Stomach (tissue), 9 donors: ENCODE data around the gene KLK8. TPM values are rescaled to one million over a fixed set of nuclear protein-coding genes. Genes with fewer than 3 reads are reported as not detected.

ENCODE experiments used
- DNase-seq, 2 donors: peaks; one replicate each; pipeline versions ENCODE4 v3.0.0 to v3.0.0-alpha.2; 2013 to 2019
- H3K27ac ChIP-seq, 5 donors: fragments of 200-600 bp in 4 of 5; sonication (generic) in 4 of 5; one replicate each; pipeline ENCODE4 v1.5.1; 2013 to 2019; ENCODE audit warnings: mild to moderate bottlenecking in 1 of 5, moderate library complexity in 1 of 5
- H3K27me3 ChIP-seq, 3 donors: fragments of 200-600 bp; sonication (generic); one replicate each; pipeline ENCODE4 v1.5.1; 2017 to 2019; ENCODE audit warnings: mixed run types in 1 of 3
- H3K36me3 ChIP-seq, 4 donors: fragments of 200-600 bp; sonication (generic); 1 replicate in 3 of 4; 2 replicates in 1 of 4; pipeline ENCODE4 v1.5.1; 2016 to 2019
- H3K4me1 ChIP-seq, 4 donors: fragments of 200-600 bp; sonication (generic); one replicate each; pipeline ENCODE4 v1.5.1; 2016 to 2019
- H3K4me3 ChIP-seq, 4 donors: fragments of 200-600 bp; sonication (generic) in 3 of 4; one replicate each; pipeline ENCODE4 v1.5.1; 2016 to 2019; ENCODE audit warnings: mild to moderate bottlenecking in 1 of 4
- H3K9me3 ChIP-seq, 4 donors: fragments of 200-600 bp; sonication (generic); one replicate each; pipeline ENCODE4 v1.5.1; 2016 to 2019
- EP300 ChIP-seq: sonication (generic); formaldehyde crosslinking; IDR thresholded peaks from one replicate; pipeline ENCODE4 v1.6.1; 2017; ENCODE audit warnings: antibody characterized with exemption
- POLR2A ChIP-seq, 4 donors: fragments of 450-650 bp; IDR thresholded peaks; one replicate each; pipeline ENCODE4 v1.6.1; 2016; ENCODE audit warnings: antibody characterized with exemption in 4 of 4, control low read depth in 2 of 4, mild to moderate bottlenecking in 1 of 4, moderate library complexity in 1 of 4
- POLR2AphosphoS5 ChIP-seq, 3 donors: sonication (generic); formaldehyde crosslinking; IDR thresholded peaks; one replicate each; pipeline ENCODE4 v1.6.1; 2016; ENCODE audit warnings: antibody characterized with exemption in 3 of 3
- WGBS, 5 donors: extraction: QIAGEN DNeasy Blood & Tissue Kit in 3 of 5; methylation state at CpG; one replicate each; pipeline versions ENCODE4 v1.1.5 to v1.1.7; 2013 to 2018; 5-methylcytosine and 5-hydroxymethylcytosine counted together
- intact Hi-C: fragments of 100-400 bp; cut with DNase I; formaldehyde crosslinking; loops from one replicate; pipeline ENCODE4 v1.15.1; 2023; ENCODE audit warnings: low total_unique reads
- polyA plus RNA-seq, 3 donors: library from polyadenylated mRNA; stranded (reverse); fragments of 200-250 nt; gene quantifications; one replicate each; pipeline ENCODE4 v1.2.3, GENCODE V29; 2013
- total RNA-seq, 5 donors: library from RNA; depleted of rRNA; stranded (reverse); fragments of >200 nt; gene quantifications; one replicate each; pipeline versions ENCODE4 v1.1.0 to v1.2.3, GENCODE V29; 2014 to 2016
- TF ChIP-seq, protein P1 (sequence below), 7 experiments: fragments of 450-650 bp in 4 of 7; fragments of 200-600 bp in 3 of 7; sonication (generic) in 3 of 7; IDR thresholded peaks; one replicate each; pipeline ENCODE4 v1.5.1; 2016 to 2019; ENCODE audit warnings: antibody characterized with exemption in 7 of 7, control low read depth in 2 of 7, mild to moderate bottlenecking in 1 of 7
- donor health status: healthy with polysubstance abuse.
- donor health status: Bipolar disorder and iron deficiency.
- donor health status: healthy.

The KLK8 gene
- total and polyA plus RNA-seq, 8 donors: 116 TPM; not detected in 7

DNA sequence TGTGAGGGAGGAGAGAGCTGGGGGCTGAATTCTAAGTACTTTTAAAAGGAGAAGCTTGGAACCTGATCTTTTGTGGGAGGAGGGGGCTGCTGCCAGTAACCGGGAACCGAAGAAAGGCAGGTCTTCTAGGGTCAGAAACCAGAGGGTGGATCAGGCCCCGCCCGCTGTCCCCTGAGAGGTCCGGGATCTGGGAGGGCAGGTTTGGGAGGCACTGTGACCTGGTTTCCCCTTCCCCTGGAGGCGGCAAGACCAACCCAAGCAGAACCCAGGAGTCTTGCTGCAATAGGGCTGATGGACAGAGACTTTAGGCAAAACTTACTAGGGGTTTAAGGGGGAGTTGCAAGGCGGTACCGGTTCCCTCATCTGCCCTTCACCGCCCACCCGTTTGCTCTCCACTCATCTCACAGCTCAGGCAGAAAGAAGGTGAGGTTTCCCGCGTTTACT lies 707 bp upstream of the KLK8 start:
- DNase-seq: no peak
- H3K36me3 ChIP-seq: no peaks in the 10 kb centered on the region
- H3K27ac ChIP-seq: no peak overlapping the region
- H3K4me3 ChIP-seq: no peak overlapping the region
- 21 to 46% (median 35%) methylated on average over 12 of the region's 12 CpGs for WGBS, 5 donors
- peaks cover 3 to 74% (median 41%) of the 10 kb centered on the region in 3 donors for H3K27me3 ChIP-seq
- peaks cover 0 to 9% (median 0%) of the 10 kb centered on the region in 4 donors for H3K4me1 ChIP-seq
- intact Hi-C loops: no loop called here
- peaks cover 0 to 3% (median 0%) of the 10 kb centered on the region in 4 donors for H3K9me3 ChIP-seq
- no peak for TF ChIP-seq EP300
- TF ChIP-seq, protein P1, sequence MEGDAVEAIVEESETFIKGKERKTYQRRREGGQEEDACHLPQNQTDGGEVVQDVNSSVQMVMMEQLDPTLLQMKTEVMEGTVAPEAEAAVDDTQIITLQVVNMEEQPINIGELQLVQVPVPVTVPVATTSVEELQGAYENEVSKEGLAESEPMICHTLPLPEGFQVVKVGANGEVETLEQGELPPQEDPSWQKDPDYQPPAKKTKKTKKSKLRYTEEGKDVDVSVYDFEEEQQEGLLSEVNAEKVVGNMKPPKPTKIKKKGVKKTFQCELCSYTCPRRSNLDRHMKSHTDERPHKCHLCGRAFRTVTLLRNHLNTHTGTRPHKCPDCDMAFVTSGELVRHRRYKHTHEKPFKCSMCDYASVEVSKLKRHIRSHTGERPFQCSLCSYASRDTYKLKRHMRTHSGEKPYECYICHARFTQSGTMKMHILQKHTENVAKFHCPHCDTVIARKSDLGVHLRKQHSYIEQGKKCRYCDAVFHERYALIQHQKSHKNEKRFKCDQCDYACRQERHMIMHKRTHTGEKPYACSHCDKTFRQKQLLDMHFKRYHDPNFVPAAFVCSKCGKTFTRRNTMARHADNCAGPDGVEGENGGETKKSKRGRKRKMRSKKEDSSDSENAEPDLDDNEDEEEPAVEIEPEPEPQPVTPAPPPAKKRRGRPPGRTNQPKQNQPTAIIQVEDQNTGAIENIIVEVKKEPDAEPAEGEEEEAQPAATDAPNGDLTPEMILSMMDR (IDR thresholded peaks at IDR 0.05): no peak
- no peak for TF ChIP-seq POLR2A (IDR thresholded peaks at IDR 0.05)
- TF ChIP-seq POLR2AphosphoS5 (IDR thresholded peaks at IDR 0.05): no peak

DNA sequence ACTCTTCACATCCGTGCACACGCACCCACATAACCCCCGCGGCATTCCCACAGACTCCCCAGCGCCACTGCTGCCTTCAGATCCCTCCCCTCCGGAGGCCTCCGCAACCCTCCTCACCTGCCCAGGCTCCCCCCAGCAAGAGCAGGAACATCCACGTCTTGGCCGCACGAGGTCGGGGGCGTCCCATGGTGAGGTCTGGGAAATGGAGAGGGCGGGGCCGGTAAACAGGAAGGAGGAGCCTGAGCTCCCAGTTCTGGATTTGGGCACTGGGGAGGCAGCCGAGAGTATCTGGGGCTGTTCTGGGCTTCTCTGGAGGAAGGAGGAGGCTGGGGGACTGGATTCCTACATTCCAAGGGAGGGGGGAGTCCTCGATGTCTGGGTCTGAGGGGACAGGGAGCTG lies 423 bp downstream of the KLK8 start:
- WGBS, 5 donors: 22 to 34% (median 33%) methylated on average over 15 to 16 of the region's 16 CpGs
- DNase-seq: no peak
- Histone ChIP-seq H3K36me3 (no peaks in the 10 kb centered on the region), H3K27me3 (peaks cover 0 to 74% (median 36%) of the 10 kb centered on the region in 3 donors), H3K4me1 (peaks cover 0 to 9% (median 0%) of the 10 kb centered on the region in 4 donors), H3K4me3 (no peak overlapping the region), H3K27ac (no peak overlapping the region), H3K9me3 (peaks cover 0 to 3% (median 0%) of the 10 kb centered on the region in 4 donors)
- TF ChIP-seq POLR2A (IDR thresholded peaks at IDR 0.05) (no peak), EP300 (no peak), POLR2AphosphoS5 (IDR thresholded peaks at IDR 0.05) (no peak)
- TF ChIP-seq, protein P1 (IDR thresholded peaks at IDR 0.05): no peak
- intact Hi-C loops: no loop called here

DNA sequence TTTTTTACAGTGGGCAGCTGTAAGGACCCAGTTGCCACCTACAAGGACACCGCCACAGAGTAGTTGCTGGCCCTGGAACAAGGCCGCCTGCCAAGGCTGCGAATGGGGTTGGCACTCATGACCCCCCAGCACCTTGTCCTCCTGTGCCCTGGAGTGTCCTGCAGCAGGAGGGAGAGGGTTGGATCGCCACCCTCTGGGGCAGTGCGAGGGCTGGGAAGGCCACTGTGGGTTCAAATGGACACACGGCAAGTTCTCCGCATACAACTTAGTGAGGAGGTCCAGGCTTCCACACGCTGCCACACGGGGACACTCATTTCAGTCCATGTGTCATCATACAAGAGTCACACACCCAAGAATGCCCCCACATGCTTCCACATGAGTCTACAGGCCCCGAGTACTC lies 978 bp downstream of the KLK8 start:
- WGBS, 5 donors: 82 to 91% (median 89%) methylated on average over 10 of the region's 10 CpGs
- no peak for TF ChIP-seq POLR2A (IDR thresholded peaks at IDR 0.05)
- no peak overlapping the region for H3K27ac ChIP-seq
- H3K36me3 ChIP-seq: no peaks in the 10 kb centered on the region
- peaks cover 0 to 70% (median 36%) of the 10 kb centered on the region in 3 donors for H3K27me3 ChIP-seq
- H3K4me1 ChIP-seq: peaks cover 0 to 9% (median 0%) of the 10 kb centered on the region in 4 donors
- H3K4me3 ChIP-seq: no peak overlapping the region
- intact Hi-C loops: no loop called here
- peaks cover 0 to 3% (median 0%) of the 10 kb centered on the region in 4 donors for H3K9me3 ChIP-seq
- no peak for DNase-seq

DNA sequence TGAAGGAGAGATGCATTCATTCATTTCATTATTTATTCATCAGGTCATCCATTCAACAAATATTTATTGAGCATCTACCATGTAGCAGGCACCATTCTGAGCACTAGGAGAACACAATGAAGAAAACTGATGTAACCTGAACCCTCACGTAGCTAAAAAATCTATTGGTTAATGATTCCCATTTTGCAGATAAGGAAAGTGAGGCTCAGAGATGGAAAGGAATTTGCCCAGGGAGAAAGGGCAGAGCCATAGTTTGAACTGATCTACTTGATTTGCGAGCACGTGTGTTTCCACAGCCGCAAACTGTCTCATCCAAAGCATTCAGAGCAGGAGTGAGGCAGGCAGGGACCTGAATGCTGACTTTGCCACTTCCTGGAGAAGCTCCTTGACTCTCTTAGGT lies 2.7 kb downstream of the KLK8 start:
- Histone ChIP-seq H3K4me3 (no peak overlapping the region), H3K27me3 (peaks cover 0 to 67% (median 36%) of the 10 kb centered on the region in 3 donors), H3K36me3 (no peaks in the 10 kb centered on the region), H3K9me3 (peaks cover 0 to 3% (median 0%) of the 10 kb centered on the region in 4 donors), H3K4me1 (peaks cover 0 to 9% (median 0%) of the 10 kb centered on the region in 4 donors), H3K27ac (no peak overlapping the region)
- intact Hi-C loops: no loop called here
- WGBS, 5 donors: 41 to 67% (median 54%) methylated on average over 4 of the region's 4 CpGs
- DNase-seq: no peak
- TF ChIP-seq POLR2AphosphoS5 (IDR thresholded peaks at IDR 0.05): no peak
- TF ChIP-seq EP300: no peak
- TF ChIP-seq, protein P1 (IDR thresholded peaks at IDR 0.05): no peak
- TF ChIP-seq POLR2A (IDR thresholded peaks at IDR 0.05): no peak

DNA sequence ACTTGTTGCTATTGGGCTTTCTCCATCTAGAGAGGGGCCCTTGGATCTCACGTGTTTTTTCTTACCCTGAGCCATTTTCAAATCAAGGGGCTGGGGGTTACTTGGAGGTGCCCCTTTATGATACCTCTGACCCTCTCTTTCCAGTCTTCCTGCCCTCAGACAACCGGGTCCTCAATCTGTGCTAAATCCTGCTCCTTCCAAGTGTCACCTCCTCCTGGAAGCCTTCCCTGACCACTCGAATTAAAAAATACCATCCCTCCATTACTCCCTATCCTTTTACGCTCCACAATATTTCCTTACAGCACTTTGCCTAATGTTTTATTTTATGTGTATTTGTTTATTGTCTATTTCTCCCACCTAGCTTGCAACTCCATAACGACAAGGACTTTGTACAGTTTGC lies 3.3 kb downstream of the KLK8 start:
- no peak for TF ChIP-seq POLR2AphosphoS5 (IDR thresholded peaks at IDR 0.05)
- TF ChIP-seq EP300: no peak
- TF ChIP-seq POLR2A (IDR thresholded peaks at IDR 0.05): no peak
- TF ChIP-seq, protein P1 (IDR thresholded peaks at IDR 0.05): no peak
- peaks cover 0 to 60% (median 34%) of the 10 kb centered on the region in 3 donors for H3K27me3 ChIP-seq
- no peak overlapping the region for H3K27ac ChIP-seq
- no peak for DNase-seq
- intact Hi-C loops: no loop called here
- WGBS, 5 donors: 58 to 73% (median 60%) methylated on average over 5 of the region's 5 CpGs
- H3K4me1 ChIP-seq: peaks cover 0 to 9% (median 0%) of the 10 kb centered on the region in 4 donors
- no peak overlapping the region for H3K4me3 ChIP-seq
- no peaks in the 10 kb centered on the region for H3K36me3 ChIP-seq
- H3K9me3 ChIP-seq: peaks cover 0 to 3% (median 0%) of the 10 kb centered on the region in 4 donors
